Pericardium fibroblast (primary cell): ENCODE measurements around the gene RBMY1B. TPM values are rescaled to one million over a fixed set of nuclear protein-coding genes. Genes with fewer than 3 reads are reported as not detected.

Experiments used
- total RNA-seq: library from RNA; depleted of rRNA; stranded (reverse); fragments of >200 nt; gene quantifications from 2 replicates; pipeline ENCODE4 v1.2.3, GENCODE V29; 2015

RBMY1B gene
- not detected in 2 replicates for total RNA-seq

GRCh38 chrY:21511038-21511437 is at the start of gene RBMY1B:
TSS of gene RBMY1B (plus strand) at chrY:21511338. CDS start at chrY:21513351, 2,013 bp downstream.

GRCh38 chrY:21534579-21534978 is 23.4 kb downstream of the RBMY1B start, which contains the start of gene RBMY1A1:
TSS of gene RBMY1A1 (plus strand) at chrY:21534879. CDS start at chrY:21536892, 2,013 bp downstream.

Other genes with a start within 250 kb of the RBMY1B start
- not detected in 2 replicates for gene RBMY1A1, start 23.5 kb downstream of the RBMY1B start, total RNA-seq